ENCODE measurements around the gene PHLDB2. TPM values are rescaled to one million over a fixed set of nuclear protein-coding genes. Genes with fewer than 3 reads are reported as not detected.

PHLDB2 gene
- total and polyA plus RNA-seq, 10 of the 15 experiments (the other 5 are each of a cell fraction or from before 2014, with no cell fraction given) = 0.03 to 0.67 (median 0.40) TPM

DNA sequence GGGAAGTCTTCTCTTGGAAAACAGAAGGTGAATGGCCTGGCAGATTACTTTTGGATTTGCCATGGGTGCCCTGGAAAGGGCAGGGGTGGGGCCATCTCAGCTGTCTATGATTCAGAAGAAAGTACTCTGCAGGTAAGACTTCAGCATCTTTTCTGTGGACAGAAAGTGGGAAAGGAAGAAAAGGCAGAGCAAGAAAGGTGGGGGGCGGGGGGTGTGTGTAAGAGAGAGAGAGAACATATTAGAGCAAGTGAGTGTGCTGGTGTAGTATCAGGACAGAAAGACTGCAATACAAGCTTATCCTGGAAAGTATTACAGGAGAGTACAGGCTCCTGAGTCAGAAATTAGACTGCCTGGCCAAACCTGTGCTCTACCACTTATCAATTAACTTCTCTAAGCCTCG is 145.1 kb downstream of the PHLDB2 start:
- Histone ChIP-seq H2AFZ (ENCODE audit: control insufficient read depth, low read depth, low read length) (no peak overlapping the region), H4K20me1 (ENCODE audit: control insufficient read depth, insufficient read depth) (no peaks in the 10 kb centered on the region), H3K27me3 (replicated peaks in 1 of 2; ENCODE audit: control insufficient read depth in 2 of 2, insufficient read depth in 2 of 2, low read length in 1 of 2) (no peaks in the 10 kb centered on the region; a peak in 2 of 4 replicates), H3K36me3 (ENCODE audit: control insufficient read depth in 2 of 2, insufficient read depth in 2 of 2, low read length in 1 of 2) (no peaks in the 10 kb centered on the region), H3K4me3 (no peak overlapping the region), H3K27ac (ENCODE audit: control insufficient read depth, insufficient read depth) (no peak overlapping the region), H3K9ac (ENCODE audit: control insufficient read depth, insufficient read depth, low read length) (no peak overlapping the region), H3K4me1 (ENCODE audit: control insufficient read depth, insufficient read depth, low read length) (peaks cover 3% of the 10 kb centered on the region; the same call in 1 of the 2 replicates), H3K79me2 (ENCODE audit: control insufficient read depth, insufficient read depth, low read length) (no peaks in the 10 kb centered on the region), H3K4me2 (ENCODE audit: control insufficient read depth, insufficient read depth) (no peak overlapping the region), H3K9me3 (replicated peaks; ENCODE audit: control insufficient read depth, insufficient read depth, low read length) (no peaks in the 10 kb centered on the region)
- TF ChIP-seq, protein P1, sequence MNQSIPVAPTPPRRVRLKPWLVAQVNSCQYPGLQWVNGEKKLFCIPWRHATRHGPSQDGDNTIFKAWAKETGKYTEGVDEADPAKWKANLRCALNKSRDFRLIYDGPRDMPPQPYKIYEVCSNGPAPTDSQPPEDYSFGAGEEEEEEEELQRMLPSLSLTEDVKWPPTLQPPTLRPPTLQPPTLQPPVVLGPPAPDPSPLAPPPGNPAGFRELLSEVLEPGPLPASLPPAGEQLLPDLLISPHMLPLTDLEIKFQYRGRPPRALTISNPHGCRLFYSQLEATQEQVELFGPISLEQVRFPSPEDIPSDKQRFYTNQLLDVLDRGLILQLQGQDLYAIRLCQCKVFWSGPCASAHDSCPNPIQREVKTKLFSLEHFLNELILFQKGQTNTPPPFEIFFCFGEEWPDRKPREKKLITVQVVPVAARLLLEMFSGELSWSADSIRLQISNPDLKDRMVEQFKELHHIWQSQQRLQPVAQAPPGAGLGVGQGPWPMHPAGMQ (IDR thresholded peaks at IDR 0.05; ENCODE audit: borderline replicate concordance) = no peak
- TF ChIP-seq, protein P2, sequence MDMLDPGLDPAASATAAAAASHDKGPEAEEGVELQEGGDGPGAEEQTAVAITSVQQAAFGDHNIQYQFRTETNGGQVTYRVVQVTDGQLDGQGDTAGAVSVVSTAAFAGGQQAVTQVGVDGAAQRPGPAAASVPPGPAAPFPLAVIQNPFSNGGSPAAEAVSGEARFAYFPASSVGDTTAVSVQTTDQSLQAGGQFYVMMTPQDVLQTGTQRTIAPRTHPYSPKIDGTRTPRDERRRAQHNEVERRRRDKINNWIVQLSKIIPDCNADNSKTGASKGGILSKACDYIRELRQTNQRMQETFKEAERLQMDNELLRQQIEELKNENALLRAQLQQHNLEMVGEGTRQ (IDR thresholded peaks at IDR 0.05; ENCODE audit: borderline replicate concordance, low read depth, low read length) = no peak
- TF ChIP-seq HCFC1 (IDR thresholded peaks at IDR 0.05; ENCODE audit: low read length) (no peak), STAT1 (conservative IDR thresholded peaks at IDR 0.05) (no peak), RELB (IDR thresholded peaks at IDR 0.05; ENCODE audit: low read depth) (no peak), KDM1A (IDR thresholded peaks at IDR 0.05; ENCODE audit: borderline replicate concordance) (no peak), POU2F2 (IDR thresholded peaks at IDR 0.05; ENCODE audit: borderline replicate concordance, low read depth, low read length) (no peak), BCL3 (IDR thresholded peaks at IDR 0.05; ENCODE audit: borderline replicate concordance, insufficient read depth, low read depth, low read length, poor library complexity, severe bottlenecking) (no peak), RUNX3 (IDR thresholded peaks at IDR 0.05; ENCODE audit: low read length) (no peak), NFIC (IDR thresholded peaks at IDR 0.05; ENCODE audit: low read depth, low read length) (no peak), TCF12 (IDR thresholded peaks at IDR 0.05; ENCODE audit: low read depth, low read length) (no peak), TCF3 (IDR thresholded peaks at IDR 0.05; ENCODE audit: borderline replicate concordance, insufficient read depth, low read depth, low read length) (no peak), E2F4 (IDR thresholded peaks at IDR 0.05; ENCODE audit: low read depth, low read length) (no peak), POLR2A (IDR thresholded peaks at IDR 0.05; ENCODE audit: low read depth, low read length) (no peak), JUNB (IDR thresholded peaks at IDR 0.05) (no peak)
- FAIRE-seq (no peak), ATAC-seq (no peak), DNase-seq (ENCODE audit: low read depth, low spot score) (no peak)
- in situ Hi-C loops (cut with MboI) = no loop called here
- RAD21 ChIA-PET (ENCODE audit: unreplicated experiment) = interaction anchor here (0.9 to 3.7 kb wide), 5 partner anchors 9 to 36 kb away, joined by 3 to 36 read pairs (median 6); no protein-coding TSS in a partner anchor
- WGBS (ENCODE audit: insufficient coverage, insufficient replicate concordance, low lambda C conversion rate, missing lambda C conversion rate) = 3% methylated on average over 2 of the region's 2 CpGs
- POLR2A ChIA-PET = interaction anchor here (1.2 to 2.7 kb wide), 3 partner anchors 9 to 25 kb away, joined by 5 to 8 read pairs (median 8); partner anchors contain the start of gene ABHD10
- intact Hi-C loops (cut with micrococcal nuclease; ENCODE audit: unreplicated experiment) = no loop called here
- CTCF ChIA-PET = interaction anchor here (0.7 to 10.0 kb wide), 9 partner anchors 9 to 335 kb away, joined by 3 to 102 read pairs (median 5); no protein-coding TSS in a partner anchor
- BruUV-seq (replicated peaks) = no TSS peak
- SMC1A ChIA-PET (ENCODE audit: uncharacterized antibody, unreplicated experiment) = interaction anchor here (1.0 to 21.1 kb wide), 5 partner anchors 9 to 36 kb away, joined by 3 to 417 read pairs (median 4); partner anchors contain the start of gene ABHD10
